HepG2 (cell line): Measurements from ENCODE around the gene HMGCLL1. TPM values are rescaled to one million over a fixed set of nuclear protein-coding genes. Genes with fewer than 3 reads are reported as not detected.

Source experiments
- CBFB ChIP-seq: sonication (generic); formaldehyde crosslinking; IDR thresholded peaks from 2 replicates; pipeline ENCODE4 v1.4.0; 2020; ENCODE audit warnings: missing genetic modification reagents
- FIP1L1 ChIP-seq: fragments of 200-400 bp; formaldehyde crosslinking; IDR thresholded peaks from 2 replicates; pipeline ENCODE4 v1.6.1; 2018; ENCODE audit warnings: low read depth, mild to moderate bottlenecking, low read length, moderate library complexity, borderline replicate concordance; ENCODE audit not compliant: insufficient read depth
- KDM5A ChIP-seq: fragments of 200-600 bp; sonication (generic); IDR thresholded peaks from 2 replicates; pipeline ENCODE4 v1.7.0; 2018; ENCODE audit warnings: antibody characterized with exemption, mild to moderate bottlenecking, low read length, borderline replicate concordance
- STAG1 ChIP-seq: sonication (generic); formaldehyde crosslinking; IDR thresholded peaks from 2 replicates; pipeline ENCODE4 v1.4.0; 2020; ENCODE audit warnings: missing genetic modification reagents
- TP53 ChIP-seq: sonication (generic); formaldehyde crosslinking; conservative IDR thresholded peaks from 2 replicates; pipeline ENCODE4 v1.4.0; 2020; ENCODE audit warnings: missing genetic modification reagents
- ZFAT ChIP-seq: sonication (generic); formaldehyde crosslinking; conservative IDR thresholded peaks from 2 replicates; pipeline ENCODE4 v1.8.1; 2023; ENCODE audit warnings: missing genetic modification reagents, inconsistent platforms
- ZNF138 ChIP-seq: sonication (generic); formaldehyde crosslinking; IDR thresholded peaks from 2 replicates; pipeline ENCODE4 v1.5.0; 2020; ENCODE audit warnings: mild to moderate bottlenecking, low read depth, missing genetic modification reagents
- polyA plus RNA-seq, 8 experiments: library from polyadenylated mRNA; depleted of rRNA in 3 of 8; stranded (reverse) in 7 of 8; unstranded in 1 of 8; fragments of >200 nt; fragmentation: Illumina TruSeq in 4 of 8; extraction: Trizol in 4 of 8; gene quantifications; 2 replicates each; pipeline versions ENCODE4 v1.2.1 to v1.2.3, GENCODE V29; 2011 to 2016; ENCODE audit warnings: low read depth in 4 of 8, missing spikeins in 1 of 8, mixed read lengths in 1 of 8; ENCODE audit not compliant: insufficient read depth in 1 of 8
- total RNA-seq, 5 experiments: library from RNA; depleted of rRNA; stranded (reverse); fragments of >200 nt; fragmentation: Illumina TruSeq; extraction: Trizol; gene quantifications; 2 replicates each; pipeline ENCODE4 v1.2.3, GENCODE V29; 2016; ENCODE audit warnings: low read depth in 1 of 5
- TF ChIP-seq, protein P1 (sequence below): sonication (generic); formaldehyde crosslinking; IDR thresholded peaks from 2 replicates; pipeline ENCODE4 v1.5.0; 2020; ENCODE audit warnings: mild to moderate bottlenecking, missing genetic modification reagents
- TF ChIP-seq, protein P2 (sequence below): sonication (generic); formaldehyde crosslinking; IDR thresholded peaks from 2 replicates; pipeline ENCODE4 v1.5.1; 2020; ENCODE audit warnings: mild to moderate bottlenecking, missing genetic modification reagents, borderline replicate concordance
- TF ChIP-seq, protein P3 (sequence below): sonication (generic); formaldehyde crosslinking; IDR thresholded peaks from 2 replicates; pipeline ENCODE4 v1.5.0; 2020; ENCODE audit warnings: missing genetic modification reagents

Gene HMGCLL1
- total and polyA plus RNA-seq, 2 of the 13 experiments (the other 11 are each of a cell fraction or from before 2014, with no cell fraction given) = not detected

DNA sequence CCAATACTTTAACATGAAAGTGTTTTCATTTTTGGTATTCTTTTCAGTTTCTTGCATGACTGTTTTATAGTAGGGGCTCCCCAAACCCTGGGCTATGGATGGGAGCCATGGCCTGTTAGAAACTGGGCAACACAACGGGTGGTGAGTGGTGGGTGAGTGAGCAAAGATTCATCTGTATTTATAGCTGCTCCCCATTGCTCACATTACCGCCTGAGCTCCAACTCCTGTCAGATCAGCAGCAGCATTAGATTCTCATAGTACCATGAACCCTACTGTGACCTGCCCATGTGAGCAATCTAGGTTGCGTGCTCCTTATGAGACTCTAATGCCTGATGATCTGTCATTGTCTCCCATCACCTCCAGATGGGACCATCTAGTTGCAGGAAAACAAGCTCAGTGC is 42.3 kb upstream of the HMGCLL1 start (continued):
- no peak for TF ChIP-seq TP53 (CRISPR knock-in tag)
- TF ChIP-seq, protein P1, sequence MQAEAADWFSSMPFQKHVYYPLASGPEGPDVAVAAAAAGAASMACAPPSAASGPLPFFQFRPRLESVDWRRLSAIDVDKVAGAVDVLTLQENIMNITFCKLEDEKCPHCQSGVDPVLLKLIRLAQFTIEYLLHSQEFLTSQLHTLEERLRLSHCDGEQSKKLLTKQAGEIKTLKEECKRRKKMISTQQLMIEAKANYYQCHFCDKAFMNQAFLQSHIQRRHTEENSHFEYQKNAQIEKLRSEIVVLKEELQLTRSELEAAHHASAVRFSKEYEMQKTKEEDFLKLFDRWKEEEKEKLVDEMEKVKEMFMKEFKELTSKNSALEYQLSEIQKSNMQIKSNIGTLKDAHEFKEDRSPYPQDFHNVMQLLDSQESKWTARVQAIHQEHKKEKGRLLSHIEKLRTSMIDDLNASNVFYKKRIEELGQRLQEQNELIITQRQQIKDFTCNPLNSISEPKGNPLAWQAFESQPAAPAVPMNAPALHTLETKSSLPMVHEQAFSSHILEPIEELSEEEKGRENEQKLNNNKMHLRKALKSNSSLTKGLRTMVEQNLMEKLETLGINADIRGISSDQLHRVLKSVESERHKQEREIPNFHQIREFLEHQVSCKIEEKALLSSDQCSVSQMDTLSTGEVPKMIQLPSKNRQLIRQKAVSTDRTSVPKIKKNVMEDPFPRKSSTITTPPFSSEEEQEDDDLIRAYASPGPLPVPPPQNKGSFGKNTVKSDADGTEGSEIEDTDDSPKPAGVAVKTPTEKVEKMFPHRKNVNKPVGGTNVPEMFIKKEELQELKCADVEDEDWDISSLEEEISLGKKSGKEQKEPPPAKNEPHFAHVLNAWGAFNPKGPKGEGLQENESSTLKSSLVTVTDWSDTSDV (CRISPR knock-in tag) = no peak
- TF ChIP-seq ZFAT (CRISPR knock-in tag) = no peak
- TF ChIP-seq, protein P2, sequence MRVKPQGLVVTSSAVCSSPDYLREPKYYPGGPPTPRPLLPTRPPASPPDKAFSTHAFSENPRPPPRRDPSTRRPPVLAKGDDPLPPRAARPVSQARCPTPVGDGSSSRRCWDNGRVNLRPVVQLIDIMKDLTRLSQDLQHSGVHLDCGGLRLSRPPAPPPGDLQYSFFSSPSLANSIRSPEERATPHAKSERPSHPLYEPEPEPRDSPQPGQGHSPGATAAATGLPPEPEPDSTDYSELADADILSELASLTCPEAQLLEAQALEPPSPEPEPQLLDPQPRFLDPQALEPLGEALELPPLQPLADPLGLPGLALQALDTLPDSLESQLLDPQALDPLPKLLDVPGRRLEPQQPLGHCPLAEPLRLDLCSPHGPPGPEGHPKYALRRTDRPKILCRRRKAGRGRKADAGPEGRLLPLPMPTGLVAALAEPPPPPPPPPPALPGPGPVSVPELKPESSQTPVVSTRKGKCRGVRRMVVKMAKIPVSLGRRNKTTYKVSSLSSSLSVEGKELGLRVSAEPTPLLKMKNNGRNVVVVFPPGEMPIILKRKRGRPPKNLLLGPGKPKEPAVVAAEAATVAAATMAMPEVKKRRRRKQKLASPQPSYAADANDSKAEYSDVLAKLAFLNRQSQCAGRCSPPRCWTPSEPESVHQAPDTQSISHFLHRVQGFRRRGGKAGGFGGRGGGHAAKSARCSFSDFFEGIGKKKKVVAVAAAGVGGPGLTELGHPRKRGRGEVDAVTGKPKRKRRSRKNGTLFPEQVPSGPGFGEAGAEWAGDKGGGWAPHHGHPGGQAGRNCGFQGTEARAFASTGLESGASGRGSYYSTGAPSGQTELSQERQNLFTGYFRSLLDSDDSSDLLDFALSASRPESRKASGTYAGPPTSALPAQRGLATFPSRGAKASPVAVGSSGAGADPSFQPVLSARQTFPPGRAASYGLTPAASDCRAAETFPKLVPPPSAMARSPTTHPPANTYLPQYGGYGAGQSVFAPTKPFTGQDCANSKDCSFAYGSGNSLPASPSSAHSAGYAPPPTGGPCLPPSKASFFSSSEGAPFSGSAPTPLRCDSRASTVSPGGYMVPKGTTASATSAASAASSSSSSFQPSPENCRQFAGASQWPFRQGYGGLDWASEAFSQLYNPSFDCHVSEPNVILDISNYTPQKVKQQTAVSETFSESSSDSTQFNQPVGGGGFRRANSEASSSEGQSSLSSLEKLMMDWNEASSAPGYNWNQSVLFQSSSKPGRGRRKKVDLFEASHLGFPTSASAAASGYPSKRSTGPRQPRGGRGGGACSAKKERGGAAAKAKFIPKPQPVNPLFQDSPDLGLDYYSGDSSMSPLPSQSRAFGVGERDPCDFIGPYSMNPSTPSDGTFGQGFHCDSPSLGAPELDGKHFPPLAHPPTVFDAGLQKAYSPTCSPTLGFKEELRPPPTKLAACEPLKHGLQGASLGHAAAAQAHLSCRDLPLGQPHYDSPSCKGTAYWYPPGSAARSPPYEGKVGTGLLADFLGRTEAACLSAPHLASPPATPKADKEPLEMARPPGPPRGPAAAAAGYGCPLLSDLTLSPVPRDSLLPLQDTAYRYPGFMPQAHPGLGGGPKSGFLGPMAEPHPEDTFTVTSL = no peak
- TF ChIP-seq, protein P3, sequence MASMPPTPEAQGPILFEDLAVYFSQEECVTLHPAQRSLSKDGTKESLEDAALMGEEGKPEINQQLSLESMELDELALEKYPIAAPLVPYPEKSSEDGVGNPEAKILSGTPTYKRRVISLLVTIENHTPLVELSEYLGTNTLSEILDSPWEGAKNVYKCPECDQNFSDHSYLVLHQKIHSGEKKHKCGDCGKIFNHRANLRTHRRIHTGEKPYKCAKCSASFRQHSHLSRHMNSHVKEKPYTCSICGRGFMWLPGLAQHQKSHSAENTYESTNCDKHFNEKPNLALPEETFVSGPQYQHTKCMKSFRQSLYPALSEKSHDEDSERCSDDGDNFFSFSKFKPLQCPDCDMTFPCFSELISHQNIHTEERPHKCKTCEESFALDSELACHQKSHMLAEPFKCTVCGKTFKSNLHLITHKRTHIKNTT (CRISPR knock-in tag) = no peak
- no peak for TF ChIP-seq ZNF138 (CRISPR knock-in tag)
- TF ChIP-seq KDM5A = no peak
- TF ChIP-seq STAG1 (CRISPR knock-in tag) = no peak
- no peak for TF ChIP-seq CBFB (CRISPR knock-in tag)
- no peak for TF ChIP-seq FIP1L1
